NCI-H2171 treated with DMSO at 0.1 percent for 48 hours (cell line): ENCODE data around the gene TASOR2.

Source experiments
- DNase-seq: peaks from one replicate; lab custom pipeline; 2025; lab: John Stamatoyannopoulos, UW

TASOR2 gene

GRCh38 chr10:5683065-5683464 lies 1.6 kb upstream of the TASOR2 start:
- DNase-seq: no peak

- DNase-seq: peak; percentile 60
These were observed 529 bp downstream of the TASOR2 start for GRCh38 chr10:5684971-5685763.

GRCh38 chr10:5685764-5686240 lies 1.2 kb downstream of the TASOR2 start:
- no peak for DNase-seq

- DNase-seq: no peak
These were observed 3.9 kb downstream of the TASOR2 start for GRCh38 chr10:5688587-5688986.

- no peak for DNase-seq
These were observed 7.1 kb downstream of the TASOR2 start for GRCh38 chr10:5691786-5692185.

- no peak for DNase-seq
These were observed 8.1 kb downstream of the TASOR2 start for GRCh38 chr10:5692461-5693358.

GRCh38 chr10:5694573-5694972 lies 9.9 kb downstream of the TASOR2 start:
- DNase-seq: no peak

GRCh38 chr10:5697342-5697741 lies 12.7 kb downstream of the TASOR2 start:
- no peak for DNase-seq

GRCh38 chr10:5698062-5698461 lies 13.4 kb downstream of the TASOR2 start:
- no peak for DNase-seq

- no peak for DNase-seq
These were observed 23.7 kb downstream of the TASOR2 start for GRCh38 chr10:5708356-5708755.

- no peak for DNase-seq
These were observed 25.2 kb downstream of the TASOR2 start for GRCh38 chr10:5709865-5710264.

GRCh38 chr10:5710859-5711258 lies 26.2 kb downstream of the TASOR2 start:
- DNase-seq: no peak

- no peak for DNase-seq
These were observed 27.0 kb downstream of the TASOR2 start for GRCh38 chr10:5711642-5712041.

GRCh38 chr10:5719546-5719945 lies 34.9 kb downstream of the TASOR2 start:
- peak; percentile 0 for DNase-seq

- DNase-seq: no peak
These were observed 35.5 kb downstream of the TASOR2 start for GRCh38 chr10:5720182-5720581.

GRCh38 chr10:5723692-5724091 lies 39.1 kb downstream of the TASOR2 start:
- no peak for DNase-seq

- DNase-seq: no peak
These were observed 46.1 kb downstream of the TASOR2 start for GRCh38 chr10:5730766-5731165.

- no peak for DNase-seq
These were observed 46.9 kb downstream of the TASOR2 start for GRCh38 chr10:5731559-5731958.

- no peak for DNase-seq
These were observed 47.5 kb downstream of the TASOR2 start for GRCh38 chr10:5732141-5732540.
